Endothelial cell of umbilical vein (primary cell): ENCODE data around the gene DGKD. TPM values are rescaled to one million over a fixed set of nuclear protein-coding genes. Genes with fewer than 3 reads are reported as not detected.

Source experiments
- BruUV-seq: library from RNA; stranded (reverse); fragments of 400-500 nt; replicated peaks from 2 replicates; lab custom pipeline; 2021; lab: Mats Ljungman, UMichigan
- CTCF ChIA-PET: fragments of 300-600, 350-600 bp; sonication (Branson Sonifier 250); formaldehyde crosslinking; loops from one replicate; lab custom pipeline; 2021; ENCODE audit warnings: antibody characterized with exemption, inconsistent platforms; lab: Charles Lee
- POLR2A ChIA-PET: fragments of 300-600, 350-600 bp; sonication (Branson Sonifier 250); formaldehyde crosslinking; loops from one replicate; lab custom pipeline; 2021; ENCODE audit warnings: antibody characterized with exemption, inconsistent platforms; lab: Charles Lee
- DNase-seq: peaks from one replicate; pipeline ENCODE4 v3.0.0-alpha.2; 2011; ENCODE audit warnings: low read depth, low spot score
- FAIRE-seq: peaks from 2 replicates; lab custom pipeline; 2011; peaks lifted over from hg19 to GRCh38; lab: Jason Lieb, UNC
- H2AFZ ChIP-seq: 2 replicates; pipeline ENCODE4 v1.6.0; 2012; ENCODE audit warnings: low read depth, low read length, control low read depth, inconsistent platforms
- H3K27ac ChIP-seq: 2 replicates; pipeline ENCODE4 v1.5.1; 2011; ENCODE audit warnings: low read depth, mild to moderate bottlenecking, control low read depth, low read length, moderate library complexity; ENCODE audit not compliant: insufficient read depth
- H3K27me3 ChIP-seq, 2 experiments: 2 replicates each; pipeline versions ENCODE4 v1.6.0 to v1.6.1; 2011; ENCODE audit warnings: low read length in 2 of 2, mixed read lengths in 1 of 2; ENCODE audit not compliant: control insufficient read depth in 2 of 2, insufficient read depth in 2 of 2
- H3K36me3 ChIP-seq, 2 experiments: 2 replicates in 1 of 2; 3 replicates in 1 of 2; pipeline ENCODE4 v1.5.1; 2011; ENCODE audit warnings: low read length in 2 of 2, mild to moderate bottlenecking in 1 of 2, moderate library complexity in 1 of 2; ENCODE audit not compliant: control insufficient read depth in 2 of 2, insufficient read depth in 2 of 2; ENCODE audit errors: extremely low read depth in 1 of 2
- H3K4me1 ChIP-seq: 3 replicates; pipeline ENCODE4 v1.5.1; 2011; ENCODE audit warnings: mild to moderate bottlenecking, low read length; ENCODE audit not compliant: control insufficient read depth, insufficient read depth; ENCODE audit errors: extremely low read depth
- H3K4me2 ChIP-seq: 2 replicates; pipeline ENCODE4 v1.6.1; 2011; ENCODE audit warnings: low read length, control low read depth, mixed read lengths; ENCODE audit not compliant: insufficient read depth
- H3K4me3 ChIP-seq, 3 experiments: fragments of 200-600 bp in 1 of 3; sonication (generic), shearing (Covaris generic) in 1 of 3; replicated peaks in 1 of 3; 2 replicates each; pipeline ENCODE4 v1.5.1; 2011 to 2016; ENCODE audit warnings: control low read depth in 3 of 3, low read length in 3 of 3, mild to moderate bottlenecking in 2 of 3, inconsistent platforms in 1 of 3, low read depth in 1 of 3, moderate library complexity in 1 of 3; ENCODE audit not compliant: insufficient read depth in 1 of 3
- H3K79me2 ChIP-seq: 2 replicates; pipeline ENCODE4 v1.6.0; 2012; ENCODE audit warnings: low read length, inconsistent platforms; ENCODE audit not compliant: control insufficient read depth, insufficient read depth
- H3K9ac ChIP-seq: replicated peaks from 2 replicates; pipeline ENCODE3; 2011; ENCODE audit warnings: low read length, control low read depth; ENCODE audit not compliant: insufficient read depth; ENCODE audit errors: extremely low read depth
- H3K9me1 ChIP-seq: replicated peaks from 3 replicates; pipeline ENCODE4 v1.6.0; 2011; ENCODE audit warnings: mild to moderate bottlenecking, low read length; ENCODE audit not compliant: control insufficient read depth, insufficient read depth; ENCODE audit errors: extremely low read depth
- H3K9me3 ChIP-seq: replicated peaks from 2 replicates; pipeline ENCODE4 v1.5.1; 2012; ENCODE audit warnings: low read length, inconsistent platforms; ENCODE audit not compliant: control insufficient read depth, insufficient read depth
- H4K20me1 ChIP-seq: replicated peaks from 2 replicates; pipeline ENCODE3; 2011; ENCODE audit warnings: mild to moderate bottlenecking, low read length; ENCODE audit not compliant: control insufficient read depth, insufficient read depth; ENCODE audit errors: extremely low read depth
- CTCF ChIP-seq, 2 donors: IDR thresholded peaks; 1 replicate in 1 of 2; 2 replicates in 1 of 2; pipeline ENCODE4 v1.5.1; 2011; ENCODE audit warnings: low read length in 2 of 2, mild to moderate bottlenecking in 2 of 2, moderate library complexity in 2 of 2, control low read depth in 1 of 2, inconsistent platforms in 1 of 2, low read depth in 1 of 2; ENCODE audit not compliant: insufficient read depth in 1 of 2; ENCODE audit errors: extremely low read depth in 1 of 2
- EZH2 ChIP-seq: IDR thresholded peaks from 2 replicates; pipeline ENCODE4 v1.6.1; 2012; ENCODE audit warnings: borderline replicate concordance, low read depth, mild to moderate bottlenecking, moderate library complexity, low read length, inconsistent platforms; ENCODE audit not compliant: severe bottlenecking
- FOS ChIP-seq: IDR thresholded peaks from 2 replicates; pipeline ENCODE4 v1.6.1; 2011; ENCODE audit warnings: mild to moderate bottlenecking, low read length, moderate library complexity, borderline replicate concordance; ENCODE audit not compliant: insufficient read depth
- GATA2 ChIP-seq: IDR thresholded peaks from 2 replicates; pipeline ENCODE4 v1.7.0; 2011; ENCODE audit warnings: low read depth, mild to moderate bottlenecking, moderate library complexity, mixed read lengths, low read length; ENCODE audit not compliant: insufficient read length, insufficient read depth
- JUN ChIP-seq: IDR thresholded peaks from 2 replicates; pipeline ENCODE4 v1.6.1; 2011; ENCODE audit warnings: borderline replicate concordance, low read depth; ENCODE audit not compliant: insufficient read length, insufficient read depth
- MYC ChIP-seq: IDR thresholded peaks from one replicate; pipeline ENCODE4 v1.6.1; 2011; ENCODE audit warnings: mild to moderate bottlenecking, low read depth, low read length
- POLR2A ChIP-seq: IDR thresholded peaks from 2 replicates; pipeline ENCODE4 v1.6.1; 2012; ENCODE audit warnings: low read depth, mild to moderate bottlenecking, control low read depth, low read length
- POLR2AphosphoS5 ChIP-seq: IDR thresholded peaks from 2 replicates; pipeline ENCODE4 v1.6.1; 2012; ENCODE audit warnings: low read depth, mild to moderate bottlenecking, control low read depth, low read length, moderate library complexity; ENCODE audit not compliant: insufficient read depth
- dilution Hi-C: fragments of 300-500 bp; cut with MboI; formaldehyde crosslinking; loops from one replicate; pipeline ENCODE4 v1.15.0; 2019; ENCODE audit warnings: low sequenced_read_pairs; ENCODE audit not compliant: extremely low pct_ligation_motif_present
- intact Hi-C: fragments of 100-400 bp; cut with micrococcal nuclease; formaldehyde crosslinking; loops from one replicate; pipeline ENCODE4 v1.10.0; 2022
- polyA plus RNA-seq, 4 experiments: library from polyadenylated mRNA; depleted of rRNA in 3 of 4; stranded (reverse) in 3 of 4; unstranded in 1 of 4; fragments of >200 nt; gene quantifications; 2 replicates each; pipeline versions ENCODE4 v1.2.1 to v1.2.3, GENCODE V29; 2011 to 2012; ENCODE audit warnings: missing spikeins in 1 of 4
- total RNA-seq: library from RNA; stranded (reverse); gene quantifications from 2 replicates; pipeline ENCODE4 v1.2.3, GENCODE V29; 2021
- TF ChIP-seq, protein P1 (sequence below): IDR thresholded peaks from 2 replicates; pipeline ENCODE4 v1.6.1; 2011; ENCODE audit not compliant: insufficient read depth, insufficient read length

The DGKD gene
- total and polyA plus RNA-seq, 2 donors (not counting 3 experiments of a cell fraction or from before 2014, with no cell fraction given): 10.8 to 36.6 TPM

DNA sequence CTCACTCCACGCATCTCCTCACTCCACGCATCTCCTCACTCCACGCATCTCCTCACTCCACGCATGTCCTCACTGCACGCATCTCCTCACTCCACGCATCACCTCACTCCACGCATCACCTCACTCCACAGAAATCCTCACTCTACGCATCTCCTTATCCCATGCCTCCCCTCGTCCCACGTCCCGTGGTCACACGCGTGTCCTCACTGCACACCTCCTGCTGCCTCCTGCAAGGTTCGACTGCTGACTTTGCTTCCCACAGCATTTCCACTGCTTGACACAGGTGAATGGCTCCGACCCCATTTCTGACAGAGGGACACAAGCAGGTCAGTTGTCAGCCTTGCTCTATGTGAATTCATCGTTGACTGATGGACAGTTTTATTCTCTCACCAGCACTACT is 109.3 kb downstream of the DGKD start:
- DNase-seq (no peak), FAIRE-seq (no peak)
- no peak overlapping the region for H3K4me3 ChIP-seq
- H3K79me2 ChIP-seq: no peaks in the 10 kb centered on the region
- no peak overlapping the region for H3K4me2 ChIP-seq
- H3K36me3 ChIP-seq: peaks cover 0 to 17% of the 10 kb centered on the region in 2 experiments
- H3K27me3 ChIP-seq: no peaks in the 10 kb centered on the region
- no peak overlapping the region for H2AFZ ChIP-seq
- H3K4me1 ChIP-seq: no peaks in the 10 kb centered on the region
- H3K9me3 ChIP-seq: no peaks in the 10 kb centered on the region
- H4K20me1 ChIP-seq: no peaks in the 10 kb centered on the region
- ChIA-PET CTCF (no interaction called here), POLR2A (no interaction called here)
- BruUV-seq: no TSS peak
- no peak overlapping the region for H3K27ac ChIP-seq
- H3K9me1 ChIP-seq: no peaks in the 10 kb centered on the region
- dilution Hi-C loops: no loop called here
- no peak overlapping the region for H3K9ac ChIP-seq
- intact Hi-C loops: no loop called here
- TF ChIP-seq JUN: no peak
- no peak for TF ChIP-seq EZH2
- no peak for TF ChIP-seq POLR2A
- TF ChIP-seq GATA2: no peak
- TF ChIP-seq CTCF (IDR thresholded peaks at IDR 0.05; ENCODE audit: extremely low read depth in 1 of 2, insufficient read depth in 1 of 2, low read depth in 1 of 2, low read length in 2 of 2): no peak
- TF ChIP-seq FOS: no peak
- no peak for TF ChIP-seq POLR2AphosphoS5
- no peak for TF ChIP-seq MYC
- TF ChIP-seq, protein P1, sequence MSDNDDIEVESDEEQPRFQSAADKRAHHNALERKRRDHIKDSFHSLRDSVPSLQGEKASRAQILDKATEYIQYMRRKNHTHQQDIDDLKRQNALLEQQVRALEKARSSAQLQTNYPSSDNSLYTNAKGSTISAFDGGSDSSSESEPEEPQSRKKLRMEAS: no peak
